NCI-H1105 treated with DMSO at 0.1 percent for 48 hours (cell line): Measurements from ENCODE around the gene CNDP2.
"Not testable (repeated sequence)": the region's sequence is repeated elsewhere in the genome, so short reads cannot be mapped to it uniquely, and the experiment has no call there.

Experiments used
- DNase-seq: peaks from one replicate; lab custom pipeline; 2025; lab: John Stamatoyannopoulos, UW

The CNDP2 gene

DNA sequence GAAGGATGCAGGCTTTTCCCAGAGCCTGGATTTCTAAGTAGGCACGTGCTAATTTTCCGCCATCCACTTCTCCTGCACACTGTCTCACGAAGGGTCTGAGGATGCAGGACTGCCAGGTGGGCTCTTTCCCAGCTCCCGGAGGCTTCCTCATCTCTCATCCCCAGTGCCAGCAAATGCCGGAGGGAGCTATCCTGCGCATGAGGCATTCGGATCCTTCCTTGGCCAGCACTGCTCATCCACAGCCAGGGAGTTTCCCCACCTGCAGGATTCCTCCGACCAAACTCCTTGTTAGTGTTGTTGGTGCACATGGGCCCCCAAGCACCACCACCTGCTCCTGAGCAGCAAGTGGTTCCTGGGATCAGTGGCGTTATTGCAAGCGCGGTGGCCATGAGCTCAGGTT, 43.1 kb downstream of the CNDP2 start:
- no peak for DNase-seq

DNA sequence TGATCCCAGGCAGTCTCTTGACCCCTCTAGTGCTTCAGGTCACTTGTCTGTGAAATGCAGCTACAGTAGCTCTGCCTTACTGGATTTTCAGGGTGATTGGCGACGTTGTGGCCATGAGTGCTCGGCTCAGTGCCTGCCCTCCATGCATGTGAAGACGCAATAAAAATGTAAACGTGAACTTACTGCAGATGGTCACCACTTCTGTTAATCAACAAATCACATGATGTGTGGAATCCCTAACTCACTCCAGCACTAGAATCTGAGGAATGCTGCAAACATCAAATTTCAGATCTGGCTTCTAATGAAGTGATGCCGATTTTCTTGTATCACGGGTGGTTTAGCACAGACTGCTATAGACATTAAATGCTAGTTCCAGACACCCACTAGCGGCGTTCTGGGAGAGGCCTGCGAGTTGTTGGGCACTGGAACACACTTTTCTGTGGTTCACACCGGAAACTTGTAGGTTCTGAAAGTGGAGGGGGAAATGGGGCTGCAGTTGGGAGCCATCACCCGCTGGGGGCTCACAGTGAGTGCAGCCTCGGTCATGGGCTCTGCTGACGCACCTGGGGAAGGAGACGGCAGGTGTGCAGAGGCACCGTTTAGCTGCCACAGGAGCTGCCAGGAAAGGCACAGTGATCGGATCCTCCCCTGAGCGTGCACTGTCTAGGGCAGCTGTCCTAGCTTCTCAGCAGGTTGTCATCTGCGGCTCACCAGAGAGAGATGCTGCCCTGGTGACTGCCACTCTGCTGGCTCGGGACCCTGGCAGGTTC, 44.7 kb downstream of the CNDP2 start:
- DNase-seq, result no peak

DNA sequence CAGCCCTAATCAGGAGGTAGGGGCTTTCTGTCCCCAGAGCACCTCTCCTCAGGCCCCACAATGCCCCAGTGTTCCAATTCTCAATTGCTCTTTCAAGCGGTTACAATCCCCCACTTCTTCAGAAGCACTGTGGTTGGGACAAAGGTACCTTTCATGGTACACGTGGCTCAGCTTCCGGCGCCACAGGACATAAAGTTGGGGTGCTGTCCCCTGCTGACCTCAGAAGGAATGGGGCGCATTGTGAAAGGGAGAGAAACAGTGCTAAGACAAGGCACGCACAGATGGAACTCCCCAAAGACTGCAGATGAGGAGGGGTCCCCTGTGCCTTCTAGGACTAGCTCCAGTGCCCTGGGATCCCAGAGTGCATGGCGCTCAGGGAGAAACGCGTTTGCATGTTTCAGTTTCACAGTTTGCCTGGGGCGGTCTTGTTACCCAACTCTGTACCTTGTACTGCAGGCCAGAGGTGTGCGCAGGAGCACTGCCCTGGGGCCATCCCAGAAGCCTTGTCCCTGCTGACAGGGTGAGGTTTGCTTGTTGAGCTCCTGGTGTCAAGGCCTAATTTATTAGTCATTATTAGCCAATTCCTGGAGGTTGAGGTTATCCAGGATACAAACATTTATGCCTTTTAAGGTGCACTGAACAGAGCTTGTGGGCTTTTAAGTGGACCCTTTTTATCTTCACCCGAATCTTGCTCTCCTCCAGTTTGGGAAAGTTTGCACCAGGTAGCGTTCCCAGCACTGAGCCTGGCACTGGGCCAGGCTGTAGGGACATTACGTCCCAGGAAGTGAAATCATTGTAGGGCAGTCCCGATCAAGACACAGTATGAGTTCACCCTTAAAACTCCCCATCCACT, 45.8 kb downstream of the CNDP2 start:
- DNase-seq, result no peak

DNA sequence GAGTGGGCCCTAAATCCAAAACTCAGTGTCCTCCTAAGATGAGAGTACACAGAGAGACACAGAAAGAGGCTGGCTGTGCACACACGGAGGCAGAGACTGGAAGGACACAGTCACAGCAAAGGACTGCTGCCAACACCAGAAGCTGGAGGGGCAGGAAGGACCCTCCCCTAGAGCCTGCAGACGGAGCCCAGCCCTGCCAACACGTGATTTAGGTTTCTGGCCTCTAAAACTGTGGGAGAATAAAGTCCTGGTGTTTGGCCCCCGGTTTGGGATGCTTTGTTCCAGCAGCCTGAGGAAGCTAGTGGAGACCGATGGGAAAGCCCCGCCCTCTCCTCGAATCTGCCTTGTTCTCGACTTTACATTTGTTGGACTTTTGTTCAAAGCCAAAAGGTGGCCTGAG, 48.7 kb downstream of the CNDP2 start:
- DNase-seq, result no peak

DNA sequence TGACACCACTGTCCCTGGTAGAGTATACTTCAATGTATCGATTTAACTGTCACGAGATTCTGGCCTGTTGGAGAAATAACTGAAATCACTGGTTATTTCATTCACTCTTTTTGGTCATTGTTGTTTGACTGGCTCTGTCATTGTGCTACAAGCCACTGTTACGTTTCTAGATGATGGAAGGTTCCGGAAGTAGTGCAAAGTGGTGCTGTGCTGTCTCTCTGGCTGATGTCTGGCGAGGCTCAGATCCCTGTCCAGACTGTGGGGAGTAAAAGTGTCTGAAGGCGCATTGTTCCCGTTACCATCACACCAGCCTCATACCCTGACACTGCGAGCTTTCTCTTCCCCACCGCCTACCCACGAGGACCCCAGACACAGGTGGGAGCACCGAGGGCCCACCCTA, 49.8 kb downstream of the CNDP2 start:
- DNase-seq, result no peak

DNA sequence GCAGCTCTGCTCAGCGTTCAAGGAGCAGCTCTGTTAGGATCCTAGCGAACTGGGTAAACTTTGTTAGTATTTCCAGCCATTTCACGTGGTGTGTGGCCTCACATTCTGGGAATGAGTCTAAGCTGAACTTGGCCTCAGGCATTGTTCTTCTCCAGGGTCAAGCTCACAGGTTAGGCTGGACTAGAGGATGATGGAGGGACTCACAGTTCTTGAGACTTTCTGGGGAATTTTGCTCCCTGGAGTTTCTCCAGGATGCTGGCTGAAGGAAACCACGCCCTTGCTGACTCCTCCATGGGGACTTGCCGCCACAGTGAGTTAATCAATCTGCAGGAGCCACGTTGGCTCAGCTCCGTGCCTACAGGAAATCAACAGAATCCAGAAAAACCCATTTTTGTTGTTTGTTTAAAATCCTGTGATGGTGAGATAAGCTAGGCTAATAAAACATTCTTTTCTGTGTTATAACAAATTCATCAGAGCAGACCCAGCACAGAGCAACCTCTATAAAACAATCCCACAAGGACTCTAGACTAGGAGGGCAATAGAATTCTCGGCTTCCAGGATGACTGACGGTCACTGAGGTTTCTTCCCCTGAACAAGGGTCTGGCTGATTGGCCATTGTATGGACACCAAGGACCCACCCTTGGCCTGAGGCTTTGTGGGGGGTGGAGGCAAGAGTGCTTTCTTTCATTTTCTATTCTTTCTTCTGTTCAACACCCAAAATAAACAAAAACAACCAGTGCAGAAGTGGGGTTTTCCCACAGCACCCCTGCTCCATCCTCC, 50.8 kb downstream of the CNDP2 start:
- no peak for DNase-seq

DNA sequence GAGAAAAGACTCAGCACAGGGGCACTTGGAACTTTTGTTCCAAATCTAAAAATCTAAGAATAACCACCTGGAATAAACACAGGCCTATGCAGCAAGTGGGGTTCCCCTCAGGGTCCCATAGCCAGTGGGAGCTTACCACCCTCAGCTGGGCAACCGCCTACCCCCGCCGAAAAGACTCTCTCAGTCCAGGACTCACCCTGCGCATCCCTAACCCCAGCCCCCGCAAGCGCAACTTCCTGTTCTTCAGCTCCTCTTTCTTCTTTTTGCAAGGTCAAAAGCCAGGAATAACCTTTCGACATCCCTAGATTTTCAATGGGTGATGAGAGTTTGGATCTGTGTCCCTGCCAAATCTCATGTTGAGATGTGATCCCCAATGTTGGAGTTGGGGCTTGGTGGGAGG, 51.7 kb downstream of the CNDP2 start:
- DNase-seq, result no peak

DNA sequence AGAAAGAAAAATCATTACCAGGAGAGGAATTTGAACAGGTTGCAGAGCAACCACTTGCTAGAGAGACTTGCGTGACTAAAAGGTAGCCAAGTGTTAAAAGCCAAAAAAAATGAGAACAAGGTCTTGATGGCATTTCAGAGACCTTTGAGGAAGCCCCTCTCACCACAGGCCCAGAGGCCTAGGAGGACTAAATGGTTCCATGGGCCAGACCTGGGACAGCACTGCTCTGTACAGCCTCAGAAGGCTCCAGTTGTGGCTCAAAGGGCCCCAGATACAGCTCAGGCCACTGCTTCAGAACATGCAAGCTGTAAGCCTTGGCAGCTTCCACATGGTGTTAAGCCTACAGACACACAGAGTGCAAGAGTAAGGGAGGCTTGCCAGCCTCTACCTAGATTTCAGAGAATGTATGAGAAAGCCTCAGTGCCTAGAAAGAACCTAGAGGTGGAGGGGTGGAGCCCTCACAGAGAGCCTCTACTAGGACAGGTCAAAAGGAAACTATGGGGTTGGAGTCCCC, 53.5 kb downstream of the CNDP2 start:
- DNase-seq, result no peak

DNA sequence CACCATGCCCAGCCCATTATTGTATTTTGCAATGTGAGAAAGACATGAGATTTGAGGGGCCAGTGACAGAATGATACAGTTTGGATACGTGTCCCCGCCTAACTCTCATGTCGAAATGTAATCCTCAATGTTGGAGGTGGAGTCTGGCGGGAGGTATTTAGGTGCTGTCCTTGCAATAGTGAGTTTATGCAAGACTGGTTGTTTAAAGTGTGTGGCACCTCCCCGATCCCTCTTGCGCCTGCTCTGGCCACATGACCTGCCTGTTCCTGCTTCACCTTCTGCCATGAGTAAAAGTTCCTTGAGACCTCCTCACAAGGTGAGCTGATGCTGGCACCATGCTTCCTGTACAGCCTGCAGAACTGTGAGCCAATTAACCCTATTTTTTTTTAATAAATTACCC, 54.7 kb downstream of the CNDP2 start:
- no peak for DNase-seq

DNA sequence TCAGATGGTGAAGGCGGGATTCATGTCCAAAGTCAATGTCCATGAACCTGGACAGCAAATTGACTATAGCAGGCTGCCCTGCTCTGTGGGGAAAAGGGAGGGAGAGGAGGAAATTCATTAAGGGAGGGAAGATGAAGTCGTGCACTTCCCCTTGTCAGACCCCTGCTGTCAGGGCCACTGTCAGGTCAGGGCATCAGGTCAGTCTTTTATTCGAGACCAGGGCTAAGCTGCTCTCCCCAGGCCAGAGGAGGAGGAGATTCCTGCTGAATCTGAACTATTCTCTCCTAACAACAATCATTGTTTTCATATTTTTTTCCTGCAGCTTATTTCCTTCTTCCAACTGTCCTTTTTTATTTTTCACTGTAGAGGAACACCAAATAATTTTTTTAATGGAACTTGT, 55.3 kb downstream of the CNDP2 start:
- no peak for DNase-seq

DNA sequence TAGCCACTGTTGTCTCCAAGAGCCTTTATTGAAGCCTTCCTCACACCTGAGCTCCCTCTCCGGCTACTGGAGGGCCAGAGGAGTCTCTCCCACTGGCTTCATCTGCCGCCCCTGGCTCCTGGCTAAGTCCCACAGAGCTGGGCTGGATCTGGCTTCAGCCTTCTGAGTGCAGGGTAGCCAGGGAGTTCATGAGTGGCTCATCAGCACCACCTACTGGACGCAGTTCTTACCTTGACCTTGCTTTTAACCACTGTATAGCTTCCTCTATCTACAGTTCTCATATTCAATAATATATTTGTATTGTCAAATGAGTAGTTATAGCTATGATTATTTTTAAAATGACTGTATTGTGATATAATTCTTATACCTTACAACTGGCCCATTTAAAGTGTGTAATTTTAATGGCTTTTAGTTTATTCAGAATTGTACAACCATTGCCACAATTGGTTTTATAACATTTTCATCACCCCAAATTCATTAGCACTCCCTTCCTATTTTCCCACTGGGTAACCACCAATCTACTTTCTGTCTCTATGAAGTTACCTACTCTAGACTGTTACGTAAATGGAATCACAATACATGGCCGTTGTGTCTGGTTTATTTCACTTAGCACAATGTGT, 55.9 kb downstream of the CNDP2 start:
- peak; percentile 81 for DNase-seq

DNA sequence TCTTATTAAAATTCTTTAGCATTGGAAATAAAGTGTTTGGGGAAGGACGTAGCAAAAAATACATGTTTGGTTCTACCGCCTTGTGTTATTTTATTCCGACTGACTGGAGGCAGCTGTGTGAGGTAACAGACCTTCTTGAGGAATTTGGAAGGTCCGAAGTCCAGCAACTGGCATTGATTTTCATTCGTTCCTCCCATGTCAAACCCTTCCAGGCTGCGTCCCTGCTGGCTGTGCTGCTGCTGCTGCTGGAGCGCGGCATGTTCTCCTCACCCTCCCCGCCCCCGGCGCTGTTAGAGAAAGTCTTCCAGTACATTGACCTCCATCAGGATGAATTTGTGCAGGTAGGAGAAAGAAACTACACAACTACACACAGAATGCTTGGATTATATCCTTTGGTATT, 60.0 kb downstream of the CNDP2 start:
- DNase-seq, result no peak

DNA sequence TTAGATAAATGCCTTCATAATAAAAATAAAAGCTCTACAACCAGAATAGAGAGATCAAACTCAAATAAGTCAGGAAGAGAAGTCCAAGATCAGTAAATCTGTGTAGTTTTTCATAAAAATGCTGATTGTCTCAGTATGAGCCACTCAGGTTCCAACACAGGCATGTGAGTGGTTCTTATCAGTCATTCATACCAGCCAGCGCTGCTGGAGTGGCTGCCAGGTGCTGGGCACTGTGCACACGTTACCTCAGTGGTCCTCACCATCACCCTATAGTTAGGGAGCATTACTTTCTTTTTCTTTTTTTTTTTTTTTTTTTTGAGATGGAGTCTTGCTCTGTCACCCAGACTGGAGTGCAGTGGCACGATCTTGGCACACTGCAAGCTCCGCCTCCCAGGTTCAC, 61.9 kb downstream of the CNDP2 start:
- no peak for DNase-seq

DNA sequence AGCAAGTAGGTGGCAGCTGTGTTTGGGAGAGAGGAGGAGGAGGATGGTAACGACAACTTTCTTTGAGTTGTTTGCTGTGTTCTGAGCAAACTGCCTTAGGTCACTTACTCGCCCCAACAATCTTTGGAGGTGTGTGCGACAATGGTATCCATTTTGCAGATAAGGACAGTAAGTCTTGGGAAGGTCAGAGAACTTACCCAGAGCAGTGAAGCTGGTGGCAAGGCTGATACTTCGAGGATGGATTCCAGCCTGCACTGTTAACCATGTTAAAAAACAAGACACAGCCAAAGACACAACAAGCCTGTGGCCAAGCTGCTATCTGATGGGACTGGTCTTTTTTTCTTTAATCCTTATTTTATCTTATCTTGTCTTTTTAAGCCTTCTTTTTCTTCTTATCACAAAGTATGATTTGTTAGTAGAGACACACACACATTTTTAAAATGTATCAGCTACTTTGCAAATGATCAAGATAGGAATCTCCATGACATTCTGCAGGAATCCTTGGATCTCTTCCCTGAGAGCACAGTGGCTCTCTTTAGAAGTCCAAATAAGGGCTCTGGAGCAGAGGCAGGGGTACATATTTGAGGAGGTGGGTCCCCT, 66.1 kb downstream of the CNDP2 start:
- DNase-seq, result no peak

DNA sequence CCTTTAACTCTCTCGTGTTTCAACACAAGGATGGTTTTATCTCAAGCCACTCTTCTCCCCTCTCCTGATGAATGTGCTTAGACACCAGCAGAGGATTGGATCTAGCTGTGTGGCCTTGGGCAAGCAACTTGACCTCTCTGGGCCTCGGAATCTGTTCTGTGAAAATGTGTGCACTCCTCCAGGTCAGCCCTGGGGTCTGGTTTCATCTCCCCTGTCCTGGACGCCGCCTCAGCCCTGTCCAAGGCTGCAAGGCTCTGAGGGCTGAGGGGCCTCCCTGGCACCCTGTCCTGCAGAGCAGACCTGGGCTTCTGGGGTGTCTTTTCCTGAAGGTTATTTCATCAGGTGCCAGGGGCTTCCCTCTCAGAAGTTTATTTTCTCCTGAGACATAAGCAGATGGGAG, 66.6 kb downstream of the CNDP2 start:
- no peak for DNase-seq

DNA sequence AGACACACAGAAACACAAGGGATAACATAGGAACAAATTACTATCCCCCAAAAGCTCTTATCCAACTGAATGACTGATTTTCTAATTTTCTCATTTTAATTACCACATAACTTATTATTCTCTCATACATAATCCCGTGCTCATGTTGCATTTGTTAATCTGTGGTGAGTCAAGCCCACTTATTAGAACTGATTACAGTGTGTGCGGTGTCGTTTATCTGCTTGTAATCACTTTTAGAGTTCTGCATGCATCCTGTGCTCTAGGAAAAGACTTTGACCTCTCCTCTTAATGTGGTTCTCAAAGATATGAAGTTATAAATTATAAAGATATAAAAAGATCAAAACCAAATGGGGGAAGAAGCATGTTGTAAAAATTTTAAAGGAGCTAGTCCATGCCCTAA, 67.8 kb downstream of the CNDP2 start:
- no peak for DNase-seq

DNA sequence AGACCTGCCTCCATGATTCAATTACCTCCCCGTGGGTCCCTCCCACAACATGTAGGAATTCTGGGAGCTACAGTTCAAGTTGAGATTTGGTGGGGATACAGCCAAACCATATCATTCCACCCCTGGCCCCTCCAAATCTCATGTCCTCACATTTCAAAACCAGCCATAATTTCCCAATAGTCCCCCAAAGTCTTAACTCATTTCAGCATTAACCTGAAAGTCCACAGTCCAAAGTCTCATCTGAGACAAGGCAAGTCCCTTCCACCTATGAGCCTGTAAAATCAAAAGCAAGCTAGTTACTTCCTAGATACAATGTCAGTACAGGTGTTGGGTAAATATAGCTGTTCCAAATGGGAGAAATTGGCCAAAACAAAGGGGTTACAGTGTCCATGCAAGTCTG, 69.0 kb downstream of the CNDP2 start:
- DNase-seq, result not testable (repeated sequence)

DNA sequence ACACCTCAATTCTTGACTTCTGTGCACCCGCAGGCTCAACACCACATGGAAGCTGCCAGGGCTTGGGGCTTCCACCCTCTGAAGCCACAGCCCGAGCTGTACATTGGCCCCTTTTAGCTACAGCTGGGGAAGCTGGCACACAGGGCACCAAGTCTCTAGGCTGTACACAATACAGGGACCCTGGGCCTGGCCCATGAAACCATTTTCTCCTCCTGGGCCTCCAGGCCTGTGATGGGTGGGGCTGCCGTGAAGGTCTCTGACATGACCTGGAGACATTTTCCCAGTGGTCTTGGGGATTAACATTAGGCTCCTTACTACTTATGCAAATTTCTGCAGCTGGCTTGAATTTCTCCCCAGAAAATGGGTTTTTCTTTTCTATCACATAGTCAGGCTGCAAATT, 69.8 kb downstream of the CNDP2 start:
- DNase-seq, result not testable (repeated sequence)

DNA sequence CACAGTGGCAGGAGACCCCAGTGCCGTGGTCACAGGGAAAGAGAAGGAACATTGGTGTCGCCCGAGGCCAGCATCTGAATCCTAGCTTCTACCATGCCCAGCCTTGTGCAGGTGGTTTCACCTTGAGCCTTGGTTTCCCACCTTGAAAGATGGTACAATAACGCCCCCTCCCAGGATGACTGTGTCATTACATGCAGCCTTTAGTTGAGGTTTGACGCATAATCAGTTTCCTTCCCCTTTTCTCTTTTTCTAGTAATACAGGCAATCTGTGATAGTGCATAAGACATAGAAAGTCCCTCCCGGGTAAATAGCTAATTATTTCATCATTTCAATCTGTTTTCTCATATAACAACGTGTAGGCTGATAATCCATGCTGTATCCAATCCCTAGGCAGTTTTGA, 71.7 kb downstream of the CNDP2 start:
- DNase-seq, result no peak

DNA sequence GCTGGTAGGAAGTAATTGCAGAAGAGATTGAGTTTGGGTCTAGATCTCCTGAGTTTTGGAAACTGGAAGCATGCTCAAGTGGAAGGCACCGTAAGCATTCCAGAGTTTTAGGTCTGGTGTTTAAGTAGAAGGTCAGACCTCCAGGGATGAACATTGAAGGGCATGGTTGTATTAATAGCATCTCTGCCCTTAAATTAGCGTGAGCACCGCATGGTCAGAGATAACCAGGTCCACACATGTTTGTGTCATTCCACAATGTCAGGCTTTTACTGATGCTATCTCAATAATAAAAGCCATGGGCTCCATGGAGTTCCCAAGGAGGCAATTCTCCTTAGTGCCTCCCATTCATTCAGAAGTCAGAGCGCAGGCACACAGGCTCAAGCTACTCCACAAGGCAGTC, 73.2 kb downstream of the CNDP2 start:
- no peak for DNase-seq

DNA sequence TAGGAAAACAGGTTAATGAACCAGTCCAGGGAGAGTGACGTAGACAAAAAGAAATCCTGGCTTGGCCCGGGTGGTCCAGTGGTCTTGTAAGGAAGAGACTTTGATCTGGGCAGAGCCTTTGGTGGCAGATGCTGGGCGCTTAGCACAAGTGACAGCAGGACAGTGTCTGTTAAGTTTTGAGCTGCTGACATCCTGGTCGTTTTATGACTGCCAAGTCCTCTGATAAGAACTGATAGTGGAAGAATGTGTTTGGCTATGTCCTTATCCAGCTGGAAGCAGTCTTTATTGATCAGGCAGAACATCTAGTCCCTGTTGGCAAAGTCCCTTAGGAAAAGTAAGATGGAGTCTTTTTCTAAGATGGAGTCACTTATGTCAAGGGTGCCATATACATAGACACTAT, 74.1 kb downstream of the CNDP2 start:
- no peak for DNase-seq
